PC-3 (cell line): ENCODE measurements around the gene ENPP5. TPM values are rescaled to one million over a fixed set of nuclear protein-coding genes. Genes with fewer than 3 reads are reported as not detected.

Experiments
- ATAC-seq: fragments of 200-7000 bp; cut with Tn5 transposase; 2 replicates; pipeline ENCODE4 v1.9.1; 2020; ENCODE audit warnings: mild to moderate bottlenecking, moderate library complexity
- BruUV-seq: library from RNA; stranded (reverse); fragments of 400-500 nt; replicated peaks from 2 replicates; lab custom pipeline; 2021; lab: Mats Ljungman, UMichigan
- CTCF ChIA-PET: fragments of 300-600 bp; sonication (Branson Sonifier 250); formaldehyde crosslinking; loops from one replicate; lab custom pipeline; 2022; ENCODE audit warnings: antibody characterized with exemption; lab: Charles Lee
- POLR2A ChIA-PET: fragments of 300-600 bp; sonication (Branson Sonifier 250); formaldehyde crosslinking; loops from one replicate; lab custom pipeline; 2022; ENCODE audit warnings: antibody characterized with exemption; ENCODE audit not compliant: unreplicated experiment; lab: Charles Lee
- DNase-seq: peaks from one replicate; pipeline ENCODE4 v3.0.0-alpha.2; 2015
- H2AFZ ChIP-seq: fragments of 300-600 bp; sonication (generic); 2 replicates; pipeline ENCODE4 v1.6.0; 2016; ENCODE audit warnings: antibody characterized with exemption, low read length
- H3F3A ChIP-seq: fragments of 300-600 bp; sonication (generic); one replicate; pipeline ENCODE4 v1.6.0; 2017; ENCODE audit warnings: antibody characterized with exemption, low read length, control low read depth, mild to moderate bottlenecking; ENCODE audit not compliant: unreplicated experiment
- H3K27ac ChIP-seq: fragments of 300-600 bp; sonication (generic); 2 replicates; pipeline ENCODE4 v1.5.1; 2016; ENCODE audit warnings: mild to moderate bottlenecking, low read length
- H3K27me3 ChIP-seq: fragments of 300-600 bp; sonication (generic); 2 replicates; pipeline ENCODE4 v1.6.1; 2016; ENCODE audit warnings: low read length, mixed read lengths
- H3K36me3 ChIP-seq: fragments of 300-600 bp; sonication (generic); 2 replicates; pipeline ENCODE4 v1.6.1; 2016; ENCODE audit warnings: low read depth, mixed run types, low read length, mixed read lengths
- H3K4me1 ChIP-seq: fragments of 300-600 bp; sonication (generic); 2 replicates; pipeline ENCODE4 v1.5.1; 2016; ENCODE audit warnings: low read length; ENCODE audit not compliant: insufficient read depth
- H3K4me2 ChIP-seq: fragments of 300-600 bp; sonication (generic); 2 replicates; pipeline ENCODE4 v1.6.0; 2016; ENCODE audit warnings: low read length
- H3K4me3 ChIP-seq: fragments of 300-600 bp; sonication (generic); 2 replicates; pipeline ENCODE4 v1.5.1; 2016; ENCODE audit warnings: mild to moderate bottlenecking, low read length, mixed read lengths
- H3K79me2 ChIP-seq: fragments of 300-600 bp; sonication (generic); 2 replicates; pipeline ENCODE4 v1.6.1; 2017; ENCODE audit warnings: low read length, mixed read lengths
- H3K9ac ChIP-seq: fragments of 300-600 bp; sonication (generic); 2 replicates; pipeline ENCODE4 v1.6.0; 2016; ENCODE audit warnings: mild to moderate bottlenecking, low read length
- H3K9me2 ChIP-seq: fragments of 300-600 bp; sonication (generic); replicated peaks from 2 replicates; pipeline ENCODE4 v1.6.1; 2016; ENCODE audit warnings: mixed run types, low read length, mixed read lengths
- H3K9me3 ChIP-seq: fragments of 300-600 bp; sonication (generic); 2 replicates; pipeline ENCODE4 v1.6.1; 2016; ENCODE audit warnings: low read length, mixed read lengths
- H4K20me1 ChIP-seq: fragments of 300-600 bp; sonication (generic); 2 replicates; pipeline ENCODE4 v1.6.1; 2016; ENCODE audit warnings: low read length, mixed read lengths
- EZH2 ChIP-seq: fragments of 300-600 bp; sonication (generic); IDR thresholded peaks from one replicate; pipeline ENCODE4 v1.6.1; 2017; ENCODE audit warnings: antibody characterized with exemption, mild to moderate bottlenecking, low read length; ENCODE audit not compliant: unreplicated experiment
- EZH2phosphoT487 ChIP-seq: fragments of 300-600 bp; sonication (generic); IDR thresholded peaks from 2 replicates; pipeline ENCODE4 v1.6.1; 2018; ENCODE audit warnings: mild to moderate bottlenecking, antibody characterized with exemption, low read length, borderline replicate concordance
- intact Hi-C: fragments of 100-400 bp; cut with micrococcal nuclease; formaldehyde crosslinking; loops from 2 replicates; pipeline ENCODE4 v1.9.0; 2023
- total RNA-seq: library from RNA; depleted of rRNA; stranded (reverse); fragments of >200 nt; gene quantifications from 2 replicates; pipeline ENCODE4 v1.2.3, GENCODE V29; 2014
- TF ChIP-seq, protein P1 (sequence below): fragments of 300-600 bp; sonication (generic); conservative IDR thresholded peaks from 2 replicates; pipeline ENCODE4 v1.5.1; 2017; ENCODE audit warnings: antibody characterized with exemption, low read depth, mild to moderate bottlenecking, low read length

The ENPP5 gene
- total RNA-seq, 1 experiment from 2014 or later: 0.04 TPM

DNA sequence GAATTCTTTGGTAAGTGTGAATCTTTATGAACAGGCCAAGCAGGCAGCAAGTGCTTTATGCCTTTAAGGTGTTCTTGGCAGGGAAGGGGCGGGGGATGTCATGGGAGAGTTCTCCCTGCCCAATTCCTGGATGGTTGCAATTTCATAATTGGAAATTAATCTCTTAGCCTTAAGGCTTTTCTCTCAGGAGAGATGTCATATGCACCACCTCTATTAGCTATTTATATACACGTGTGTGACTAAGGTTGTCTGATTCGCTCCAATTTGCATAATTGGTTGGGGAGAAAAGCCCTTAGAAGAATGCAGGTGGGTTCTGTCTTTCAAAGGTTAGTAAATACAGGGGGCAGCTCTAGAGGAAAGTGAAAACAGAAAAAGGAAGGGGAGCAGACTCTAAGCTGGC, 5.2 kb upstream of the ENPP5 start:
- no peak overlapping the region for H3K9ac ChIP-seq
- no peaks in the 10 kb centered on the region for H3K4me1 ChIP-seq
- H3K9me3 ChIP-seq: no peaks in the 10 kb centered on the region
- no peaks in the 10 kb centered on the region for H4K20me1 ChIP-seq
- no peak overlapping the region for H2AFZ ChIP-seq
- no peaks in the 10 kb centered on the region for H3F3A ChIP-seq
- no peaks in the 10 kb centered on the region for H3K79me2 ChIP-seq
- H3K27ac ChIP-seq: no peak overlapping the region
- H3K4me2 ChIP-seq: no peak overlapping the region
- H3K4me3 ChIP-seq: no peak overlapping the region
- H3K9me2 ChIP-seq: no peaks in the 10 kb centered on the region
- no peaks in the 10 kb centered on the region for H3K36me3 ChIP-seq
- POLR2A ChIA-PET: interaction anchor here (0.5 kb wide), 1 partner anchor 111 kb away, joined by 3 read pairs; no protein-coding TSS in a partner anchor
- ATAC-seq (no peak), DNase-seq (no peak)
- CTCF ChIA-PET: no interaction called here
- peaks cover 94% of the 10 kb centered on the region for H3K27me3 ChIP-seq
- no TSS peak for BruUV-seq
- TF ChIP-seq, protein P1, sequence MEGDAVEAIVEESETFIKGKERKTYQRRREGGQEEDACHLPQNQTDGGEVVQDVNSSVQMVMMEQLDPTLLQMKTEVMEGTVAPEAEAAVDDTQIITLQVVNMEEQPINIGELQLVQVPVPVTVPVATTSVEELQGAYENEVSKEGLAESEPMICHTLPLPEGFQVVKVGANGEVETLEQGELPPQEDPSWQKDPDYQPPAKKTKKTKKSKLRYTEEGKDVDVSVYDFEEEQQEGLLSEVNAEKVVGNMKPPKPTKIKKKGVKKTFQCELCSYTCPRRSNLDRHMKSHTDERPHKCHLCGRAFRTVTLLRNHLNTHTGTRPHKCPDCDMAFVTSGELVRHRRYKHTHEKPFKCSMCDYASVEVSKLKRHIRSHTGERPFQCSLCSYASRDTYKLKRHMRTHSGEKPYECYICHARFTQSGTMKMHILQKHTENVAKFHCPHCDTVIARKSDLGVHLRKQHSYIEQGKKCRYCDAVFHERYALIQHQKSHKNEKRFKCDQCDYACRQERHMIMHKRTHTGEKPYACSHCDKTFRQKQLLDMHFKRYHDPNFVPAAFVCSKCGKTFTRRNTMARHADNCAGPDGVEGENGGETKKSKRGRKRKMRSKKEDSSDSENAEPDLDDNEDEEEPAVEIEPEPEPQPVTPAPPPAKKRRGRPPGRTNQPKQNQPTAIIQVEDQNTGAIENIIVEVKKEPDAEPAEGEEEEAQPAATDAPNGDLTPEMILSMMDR: no peak
- TF ChIP-seq EZH2phosphoT487 (no peak), EZH2 (no peak)
- intact Hi-C loops: no loop called here

DNA sequence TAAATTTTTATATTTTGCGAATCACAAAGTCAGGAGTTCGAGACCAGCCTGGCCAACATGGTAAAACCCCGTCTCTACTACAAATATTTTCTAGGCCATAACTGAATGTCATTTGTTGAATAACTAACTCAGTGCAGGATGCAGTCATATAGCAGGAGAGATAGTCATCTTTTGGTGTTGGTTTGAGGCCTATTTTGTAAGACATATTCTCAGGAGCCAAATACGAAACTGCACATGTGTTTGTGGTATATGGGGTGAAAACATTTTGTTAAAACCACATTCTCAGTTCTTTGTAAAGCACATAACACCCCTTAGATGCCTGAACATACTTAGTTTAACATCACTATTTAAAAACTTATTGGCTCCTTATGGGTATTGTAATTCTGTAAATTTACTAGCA, 4.7 kb upstream of the ENPP5 start:
- no peaks in the 10 kb centered on the region; the same call in 1 of the 2 replicates for H3K4me1 ChIP-seq
- no peaks in the 10 kb centered on the region for H3K9me3 ChIP-seq
- DNase-seq: no peak
- H3K9me2 ChIP-seq: no peaks in the 10 kb centered on the region
- ATAC-seq: no peak
- TF ChIP-seq EZH2: no peak
- TF ChIP-seq EZH2phosphoT487: no peak
- TF ChIP-seq, protein P1: no peak
- no peak overlapping the region for H3K9ac ChIP-seq
- no peaks in the 10 kb centered on the region for H3F3A ChIP-seq
- H4K20me1 ChIP-seq: no peaks in the 10 kb centered on the region
- no peaks in the 10 kb centered on the region for H3K79me2 ChIP-seq
- H3K27ac ChIP-seq: no peak overlapping the region
- no peak overlapping the region for H2AFZ ChIP-seq
- intact Hi-C loops: no loop called here
- H3K4me2 ChIP-seq: no peak overlapping the region
- ChIA-PET POLR2A (no interaction called here), CTCF (no interaction called here)
- no peaks in the 10 kb centered on the region for H3K36me3 ChIP-seq
- no TSS peak for BruUV-seq
- no peak overlapping the region for H3K4me3 ChIP-seq
- H3K27me3 ChIP-seq: peaks cover 94% of the 10 kb centered on the region

DNA sequence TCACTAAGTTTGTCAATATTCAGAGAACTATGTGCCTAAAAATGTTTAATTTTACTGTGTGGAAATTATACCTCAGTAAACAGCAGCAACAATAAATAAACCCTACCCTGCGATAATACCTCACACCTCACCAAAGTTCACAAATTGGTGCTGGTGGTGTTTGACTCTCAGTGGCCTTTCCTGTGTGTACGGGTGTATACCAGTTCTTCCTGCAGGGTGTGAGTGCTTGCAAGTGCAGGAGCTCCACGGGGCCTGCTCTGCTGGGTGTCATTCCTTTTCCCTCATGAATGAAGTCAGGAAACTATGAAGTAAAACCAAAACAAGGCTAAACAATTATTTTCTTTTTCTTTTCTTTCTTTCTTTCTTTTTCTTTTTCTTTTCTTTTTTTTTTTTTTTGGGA, 4.1 kb upstream of the ENPP5 start:
- no peak overlapping the region for H3K9ac ChIP-seq
- ChIA-PET CTCF (no interaction called here), POLR2A (no interaction called here)
- no peak overlapping the region for H3K27ac ChIP-seq
- peaks cover 94% of the 10 kb centered on the region for H3K27me3 ChIP-seq
- no peaks in the 10 kb centered on the region for H3K79me2 ChIP-seq
- no peak for ATAC-seq
- DNase-seq: no peak
- intact Hi-C loops: no loop called here
- no peaks in the 10 kb centered on the region for H3K9me3 ChIP-seq
- no peaks in the 10 kb centered on the region for H4K20me1 ChIP-seq
- H3K4me3 ChIP-seq: no peak overlapping the region
- H3K4me1 ChIP-seq: no peaks in the 10 kb centered on the region; the same call in 1 of the 2 replicates
- H3F3A ChIP-seq: no peaks in the 10 kb centered on the region
- BruUV-seq: no TSS peak
- no peak overlapping the region for H3K4me2 ChIP-seq
- no peak for TF ChIP-seq EZH2
- no peak for TF ChIP-seq EZH2phosphoT487
- TF ChIP-seq, protein P1: no peak
- H3K36me3 ChIP-seq: no peaks in the 10 kb centered on the region
- no peak overlapping the region for H2AFZ ChIP-seq
- no peaks in the 10 kb centered on the region for H3K9me2 ChIP-seq
